Stimulated activated CD8-positive, alpha-beta memory T cell treated with anti-CD3 and anti-CD28 coated beads, Interleukin-12 subunit alpha, Interleukin-12 subunit beta, amount 100 ng/mL, for 24 hours (primary cell): ENCODE results near the gene IFI27L2.

ENCODE experiments used
- DNase-seq: peaks from one replicate; pipeline ENCODE4 v3.0.0-alpha.2; 2020; ENCODE audit errors: extremely low read depth

IFI27L2 gene

GRCh38 chr14:94123296-94123695 is 6.1 kb downstream of the IFI27L2 start:
- no peak for DNase-seq

GRCh38 chr14:94122438-94122837 is 7.0 kb downstream of the IFI27L2 start:
- DNase-seq, result no peak

GRCh38 chr14:94121485-94121884 is 7.9 kb downstream of the IFI27L2 start:
- DNase-seq, result no peak

DNA sequence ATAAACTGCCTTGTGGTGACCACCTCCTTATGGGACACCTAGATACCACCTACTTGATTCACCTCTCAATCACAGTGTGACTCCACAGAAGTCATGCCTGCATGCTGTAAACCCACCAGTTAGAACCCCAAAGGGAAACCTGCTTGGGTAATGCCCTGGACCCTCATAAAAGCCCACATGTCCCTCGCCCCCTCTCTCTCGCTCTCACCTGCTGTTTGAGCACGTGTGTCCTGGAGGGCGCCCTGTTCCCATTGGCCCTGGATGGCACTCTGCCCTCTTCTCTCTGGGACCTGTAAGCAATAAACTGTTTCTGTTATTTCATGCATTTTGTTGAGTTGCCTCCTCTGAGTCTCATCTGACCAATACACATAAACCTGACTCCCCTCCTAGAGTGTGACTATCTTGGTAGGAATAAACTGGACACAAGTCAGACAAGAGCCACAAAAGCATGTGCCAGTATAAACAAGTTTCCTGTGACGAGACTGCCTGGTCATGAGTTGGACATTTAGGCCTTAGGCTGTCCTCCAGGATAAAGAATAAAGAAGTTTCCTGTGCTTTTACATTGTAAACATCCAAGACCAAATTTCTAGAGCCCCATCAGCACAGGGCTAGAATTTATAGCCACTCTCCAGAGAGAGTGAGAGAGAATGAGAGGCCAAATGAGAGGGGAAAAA is 8.6 kb downstream of the IFI27L2 start:
- no peak for DNase-seq

GRCh38 chr14:94119071-94119470 is 10.3 kb downstream of the IFI27L2 start:
- DNase-seq, result no peak

- DNase-seq, result no peak
Observed at GRCh38 chr14:94117856-94118255, 11.5 kb downstream of the IFI27L2 start.

DNA sequence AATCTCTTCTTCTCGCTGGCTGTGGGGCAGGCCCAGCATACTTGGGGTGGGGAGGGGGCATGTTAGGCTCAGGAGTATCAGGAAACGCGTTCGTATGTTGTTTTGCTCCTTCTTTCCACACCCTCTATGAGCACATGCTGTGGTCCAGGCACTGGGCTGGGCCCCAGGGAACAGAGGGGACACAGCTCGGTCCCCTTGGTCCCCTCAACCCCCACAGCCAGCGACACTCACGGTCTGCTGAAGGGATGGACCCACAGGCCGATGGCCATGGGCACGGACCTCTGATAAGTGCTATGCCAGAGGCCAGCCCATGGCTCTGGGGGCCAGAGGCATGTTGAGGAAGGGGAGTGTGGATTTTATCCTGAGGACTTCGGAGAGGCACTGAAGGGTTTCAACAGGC is 12.7 kb downstream of the IFI27L2 start:
- no peak for DNase-seq

DNA sequence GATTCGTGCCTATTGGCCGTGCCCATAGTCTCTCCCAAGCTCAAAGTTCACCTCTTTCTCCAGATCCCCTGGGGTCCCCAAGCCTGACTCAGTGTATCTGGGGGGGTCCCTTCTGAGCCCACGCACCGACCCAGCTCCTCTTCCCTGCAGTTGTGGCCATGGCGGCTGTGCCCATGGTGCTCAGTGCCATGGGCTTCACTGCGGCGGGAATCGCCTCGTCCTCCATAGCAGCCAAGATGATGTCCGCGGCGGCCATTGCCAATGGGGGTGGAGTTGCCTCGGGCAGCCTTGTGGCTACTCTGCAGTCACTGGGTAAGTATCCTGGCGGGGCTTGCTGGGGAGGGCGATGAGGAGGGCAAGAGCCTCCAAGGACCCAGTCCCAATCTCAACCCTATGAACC is 13.8 kb downstream of the IFI27L2 start:
- no peak for DNase-seq

GRCh38 chr14:94115058-94115591 is 14.3 kb downstream of the IFI27L2 start:
- no peak for DNase-seq

GRCh38 chr14:94114589-94115057 is 14.8 kb downstream of the IFI27L2 start:
- no peak for DNase-seq

GRCh38 chr14:94113908-94114588 is 15.4 kb downstream of the IFI27L2 start:
- no peak for DNase-seq

- DNase-seq, result no peak
Observed at GRCh38 chr14:94113490-94113889, 15.9 kb downstream of the IFI27L2 start.

- DNase-seq, result no peak
Observed at GRCh38 chr14:94113073-94113472, 16.3 kb downstream of the IFI27L2 start.

DNA sequence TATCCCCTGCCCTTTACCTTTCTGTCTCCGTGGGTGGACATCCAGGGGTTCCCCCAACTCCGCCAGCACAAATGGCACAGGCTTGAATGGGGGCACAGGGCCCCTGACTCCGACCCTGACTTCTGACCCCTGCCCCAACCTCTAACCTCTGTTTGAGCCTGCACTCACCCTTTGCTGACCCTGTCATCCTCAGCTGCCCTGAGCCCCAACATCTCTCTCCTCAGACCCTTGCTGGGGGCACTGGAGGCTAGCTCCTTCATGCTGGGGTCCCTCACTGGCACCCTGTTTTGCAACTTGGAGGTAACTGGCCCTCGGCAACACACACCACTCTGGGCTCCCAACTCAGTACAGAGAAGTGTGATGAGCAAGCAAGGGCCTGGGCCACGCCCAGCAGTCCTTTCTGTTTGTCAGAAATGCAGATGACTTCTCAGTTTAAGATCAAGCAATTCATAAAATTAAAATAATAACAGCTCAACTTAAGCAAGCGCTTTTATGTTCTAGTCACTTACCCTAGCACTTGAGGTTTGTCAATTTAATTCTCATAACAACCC is 16.8 kb downstream of the IFI27L2 start:
- no peak for DNase-seq

DNA sequence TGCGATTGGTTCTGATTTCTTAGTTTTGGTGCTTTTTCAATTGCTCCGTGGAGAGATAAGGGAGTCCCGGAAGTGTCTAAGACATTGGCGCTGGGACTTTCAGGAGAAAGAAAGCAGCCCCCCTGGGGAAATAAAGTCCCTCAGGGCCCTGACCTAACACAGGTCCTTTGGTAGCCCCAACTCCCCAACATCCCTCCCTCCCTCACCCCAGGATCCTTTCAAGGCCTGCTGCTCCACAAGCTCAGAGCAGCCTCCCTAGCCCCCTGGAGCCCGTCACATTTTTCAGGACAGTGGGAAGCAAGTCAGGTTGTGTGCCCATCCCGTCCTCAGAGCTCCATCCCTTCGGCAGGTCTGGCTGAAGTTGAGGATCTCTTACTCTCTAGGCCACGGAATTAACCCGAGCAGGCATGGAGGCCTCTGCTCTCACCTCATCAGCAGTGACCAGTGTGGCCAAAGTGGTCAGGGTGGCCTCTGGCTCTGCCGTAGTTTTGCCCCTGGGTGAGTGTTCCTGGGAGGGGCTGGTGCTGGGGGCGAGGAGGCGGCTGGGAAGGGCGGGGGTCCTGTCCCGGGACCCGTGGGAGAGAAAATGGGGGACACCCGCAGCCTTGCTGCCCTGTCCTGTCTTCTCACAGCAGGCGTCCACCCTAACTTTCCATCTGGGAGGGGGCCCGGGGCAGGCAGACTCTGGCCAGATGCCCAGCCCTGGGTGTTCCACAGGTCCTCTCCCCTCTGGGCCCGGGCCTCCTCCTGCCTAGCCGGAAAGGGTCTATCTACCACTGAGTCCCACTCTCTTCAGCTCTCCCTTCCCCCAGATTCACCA is 17.9 kb downstream of the IFI27L2 start:
- DNase-seq, result no peak

- no peak for DNase-seq
Observed at GRCh38 chr14:94110552-94111181, 18.7 kb downstream of the IFI27L2 start, which contains the start of gene IFI27. IFI27 (plus strand) TSS chr14:94110736.

DNA sequence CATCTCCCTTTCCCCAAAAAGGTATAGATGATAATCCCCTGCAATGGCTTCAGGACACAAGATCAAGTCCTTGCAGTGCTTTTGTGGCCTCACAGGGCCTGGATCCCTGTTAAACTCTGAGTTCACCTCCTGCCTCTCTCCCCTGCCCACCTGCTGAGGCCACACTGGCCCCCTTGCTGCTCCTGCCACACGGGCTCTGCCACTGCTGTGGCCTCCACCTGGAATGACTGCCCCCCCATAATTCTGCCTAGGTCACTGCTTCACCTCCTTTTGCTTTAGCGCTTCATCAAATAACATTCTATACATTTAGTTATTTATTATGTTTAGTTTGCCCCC is 19.5 kb downstream of the IFI27L2 start:
- no peak for DNase-seq

GRCh38 chr14:94104731-94105130 is 24.7 kb downstream of the IFI27L2 start:
- DNase-seq, result no peak

DNA sequence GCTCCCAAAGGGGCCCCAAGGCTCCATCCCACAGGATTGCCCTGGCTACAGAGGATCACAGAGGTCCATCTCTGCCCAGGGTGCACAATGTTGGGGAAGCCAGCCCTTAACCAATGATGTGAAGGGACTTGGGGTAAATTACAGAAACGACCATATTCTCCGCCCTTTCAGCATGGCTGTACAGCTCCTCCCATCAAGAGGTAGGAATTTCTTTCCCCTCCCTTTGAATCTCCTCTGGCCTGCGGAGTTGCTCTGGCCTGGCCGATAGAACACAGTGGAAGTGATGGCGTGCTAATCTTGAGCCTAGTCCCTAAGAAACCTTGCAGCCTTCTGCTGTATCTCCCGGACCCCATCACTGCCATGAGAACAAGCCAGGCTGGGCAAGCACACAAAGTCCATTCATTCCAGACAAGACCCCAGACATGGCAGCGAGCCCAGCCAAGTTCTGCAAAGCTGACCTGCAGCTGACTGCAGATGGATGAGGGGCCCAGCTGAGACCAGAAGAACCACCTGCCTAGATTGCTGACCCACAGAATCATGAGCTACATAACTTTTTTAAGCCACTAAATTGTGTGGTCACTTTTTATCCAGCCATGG is 25.8 kb downstream of the IFI27L2 start:
- no peak for DNase-seq

- no peak for DNase-seq
Observed at GRCh38 chr14:94102768-94103482, 26.5 kb downstream of the IFI27L2 start.

DNA sequence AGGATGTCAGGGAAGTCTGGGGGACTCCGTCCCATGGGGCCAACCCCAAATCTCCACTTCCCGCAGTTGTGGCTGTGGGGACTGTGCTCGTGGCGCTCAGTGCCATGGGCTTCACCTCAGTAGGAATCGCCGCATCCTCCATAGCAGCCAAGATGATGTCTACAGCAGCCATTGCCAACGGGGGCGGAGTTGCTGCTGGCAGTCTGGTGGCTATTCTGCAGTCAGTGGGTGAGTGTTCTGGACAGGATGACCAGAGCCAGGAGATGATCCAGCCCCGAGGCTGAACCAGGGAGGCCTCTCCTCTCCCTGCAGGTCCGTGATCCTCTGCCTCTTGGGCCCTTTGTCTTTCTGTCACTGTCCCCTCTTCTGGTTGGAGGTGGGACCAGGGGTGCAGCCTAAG is 27.7 kb downstream of the IFI27L2 start:
- DNase-seq, result no peak
